ENCODE data around the gene MAGEA9.

Gene MAGEA9

DNA sequence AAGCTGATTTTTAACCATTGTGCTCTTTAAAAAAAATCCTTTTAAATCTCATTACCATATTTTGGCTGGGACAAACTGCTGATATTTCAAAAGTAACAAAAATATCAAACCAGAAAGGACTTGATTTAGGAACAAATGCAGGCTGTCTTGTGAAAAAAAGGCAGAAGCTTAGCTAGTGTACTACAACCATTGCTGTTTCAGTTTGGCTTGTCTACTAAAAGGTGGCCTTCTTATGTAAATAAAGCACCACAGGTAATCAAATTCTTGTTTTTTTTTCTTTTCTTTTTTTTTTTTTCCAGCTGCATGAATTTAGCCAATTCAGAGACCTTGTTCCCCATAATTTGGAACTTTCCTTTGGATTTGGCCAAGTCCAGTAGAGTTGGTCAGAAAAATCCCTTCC, 55.4 kb downstream of the MAGEA9 start:
- TF ChIP-seq, protein P1, sequence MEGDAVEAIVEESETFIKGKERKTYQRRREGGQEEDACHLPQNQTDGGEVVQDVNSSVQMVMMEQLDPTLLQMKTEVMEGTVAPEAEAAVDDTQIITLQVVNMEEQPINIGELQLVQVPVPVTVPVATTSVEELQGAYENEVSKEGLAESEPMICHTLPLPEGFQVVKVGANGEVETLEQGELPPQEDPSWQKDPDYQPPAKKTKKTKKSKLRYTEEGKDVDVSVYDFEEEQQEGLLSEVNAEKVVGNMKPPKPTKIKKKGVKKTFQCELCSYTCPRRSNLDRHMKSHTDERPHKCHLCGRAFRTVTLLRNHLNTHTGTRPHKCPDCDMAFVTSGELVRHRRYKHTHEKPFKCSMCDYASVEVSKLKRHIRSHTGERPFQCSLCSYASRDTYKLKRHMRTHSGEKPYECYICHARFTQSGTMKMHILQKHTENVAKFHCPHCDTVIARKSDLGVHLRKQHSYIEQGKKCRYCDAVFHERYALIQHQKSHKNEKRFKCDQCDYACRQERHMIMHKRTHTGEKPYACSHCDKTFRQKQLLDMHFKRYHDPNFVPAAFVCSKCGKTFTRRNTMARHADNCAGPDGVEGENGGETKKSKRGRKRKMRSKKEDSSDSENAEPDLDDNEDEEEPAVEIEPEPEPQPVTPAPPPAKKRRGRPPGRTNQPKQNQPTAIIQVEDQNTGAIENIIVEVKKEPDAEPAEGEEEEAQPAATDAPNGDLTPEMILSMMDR (IDR thresholded peaks at IDR 0.05; ENCODE audit: low read length) = no peak
- TF ChIP-seq EZH2 (IDR thresholded peaks at IDR 0.05; ENCODE audit: borderline replicate concordance, low read length) = no peak
- Histone ChIP-seq H3K4me1 (ENCODE audit: insufficient read depth, low read length, severe bottlenecking) (no peaks in the 10 kb centered on the region), H4K20me1 (ENCODE audit: insufficient read depth, low read length) (no peaks in the 10 kb centered on the region), H3K9me2 (ENCODE audit: low read depth, low read length) (no peaks in the 10 kb centered on the region), H3F3A (ENCODE audit: insufficient read depth, low read length) (no peaks in the 10 kb centered on the region), H3K9ac (ENCODE audit: low read length) (no peak overlapping the region), H3K36me3 (ENCODE audit: insufficient read depth, low read length) (no peaks in the 10 kb centered on the region), H3K27ac (ENCODE audit: low read depth, low read length, poor library complexity, severe bottlenecking) (no peak overlapping the region), H3K9me3 (ENCODE audit: low read length) (no peaks in the 10 kb centered on the region), H3K27me3 (ENCODE audit: insufficient read depth, low read length) (no peaks in the 10 kb centered on the region), H2AFZ (ENCODE audit: low read length) (no peak overlapping the region), H3K4me3 (ENCODE audit: low read depth, low read length, poor library complexity, severe bottlenecking) (no peak overlapping the region), H3K4me2 (ENCODE audit: low read length) (no peak overlapping the region), H3K79me2 (ENCODE audit: insufficient read depth, low read length) (no peaks in the 10 kb centered on the region)
